Forelimb muscle (tissue), 1 donor: ENCODE results near the gene GAGE10. TPM values are rescaled to one million over a fixed set of nuclear protein-coding genes. Genes with fewer than 3 reads are reported as not detected.
"Not testable (repeated sequence)": the region's sequence is repeated elsewhere in the genome, so short reads cannot be mapped to it uniquely, and the experiment has no call there.

Experiments used
- DNase-seq: peaks from one replicate; pipeline ENCODE4 v3.0.0-alpha.2; 2013; ENCODE audit warnings: low read depth
- polyA plus RNA-seq: library from polyadenylated mRNA; unstranded; fragments of 120-200 nt; gene quantifications from one replicate; pipeline ENCODE4 v1.2.1, GENCODE V29; 2013; ENCODE audit not compliant: insufficient read length

Gene GAGE10
- polyA plus RNA-seq, 1 donor: not detected

- DNase-seq: not testable (repeated sequence)
Measured at GRCh38 chrX:49322266-49322665, 18.8 kb downstream of the GAGE10 start.

- not testable (repeated sequence) for DNase-seq
Measured at GRCh38 chrX:49323735-49324134, 20.3 kb downstream of the GAGE10 start.

- DNase-seq: not testable (repeated sequence)
Measured at GRCh38 chrX:49330421-49330820, 27.0 kb downstream of the GAGE10 start.

GRCh38 chrX:49331282-49331681, 27.8 kb downstream of the GAGE10 start, which contains the start of gene GAGE13:
GAGE13 (plus strand) TSS chrX:49331582; CDS start chrX:49332738, 1,156 bp downstream.
- DNase-seq: not testable (repeated sequence)

- not testable (repeated sequence) for DNase-seq
Measured at GRCh38 chrX:49331841-49332240, 28.4 kb downstream of the GAGE10 start.

GRCh38 chrX:49341449-49341848, 38.0 kb downstream of the GAGE10 start:
- DNase-seq: not testable (repeated sequence)

- DNase-seq: not testable (repeated sequence)
Measured at GRCh38 chrX:49344496-49345175, 41.2 kb downstream of the GAGE10 start.

- not testable (repeated sequence) for DNase-seq
Measured at GRCh38 chrX:49345402-49345801, 42.0 kb downstream of the GAGE10 start.

- DNase-seq: not testable (repeated sequence)
Measured at GRCh38 chrX:49346150-49346549, 42.7 kb downstream of the GAGE10 start.

Other genes with a start within 250 kb of the GAGE10 start
- 4.2 TPM for gene CCDC120, start 244.6 kb upstream of the GAGE10 start, polyA plus RNA-seq
- gene PRAF2, start 229.6 kb upstream of the GAGE10 start, polyA plus RNA-seq: 19.8 TPM
- 34.4 TPM for gene WDR45, start 223.8 kb upstream of the GAGE10 start, polyA plus RNA-seq
- 19.0 TPM for gene GPKOW, start 179.9 kb upstream of the GAGE10 start, polyA plus RNA-seq
- 1.9 TPM for gene MAGIX, start 140.9 kb upstream of the GAGE10 start, polyA plus RNA-seq
- gene PLP2, start 131.7 kb upstream of the GAGE10 start, polyA plus RNA-seq: 179 TPM
- 3.6 TPM for gene PRICKLE3, start 117.3 kb upstream of the GAGE10 start, polyA plus RNA-seq
- 1.0 TPM for gene SYP, start 103.5 kb upstream of the GAGE10 start, polyA plus RNA-seq
- 0.03 TPM for gene CACNA1F, start 70.3 kb upstream of the GAGE10 start, polyA plus RNA-seq
- gene CCDC22, start 68.2 kb upstream of the GAGE10 start, polyA plus RNA-seq: 12.4 TPM
- 0.35 TPM for gene FOXP3, start 38.9 kb upstream of the GAGE10 start, polyA plus RNA-seq
- 7.9 TPM for gene PPP1R3F, start 33.9 kb upstream of the GAGE10 start, polyA plus RNA-seq
- not detected for gene GAGE12J, start 18.4 kb downstream of the GAGE10 start, polyA plus RNA-seq
- gene GAGE13, start 27.9 kb downstream of the GAGE10 start, polyA plus RNA-seq: not detected
- gene GAGE12C, start 228.5 kb downstream of the GAGE10 start, polyA plus RNA-seq: not detected
- not detected for gene GAGE12D, start 238.1 kb downstream of the GAGE10 start, polyA plus RNA-seq
- not detected for gene GAGE12E, start 247.6 kb downstream of the GAGE10 start, polyA plus RNA-seq